Spleen (tissue), 11 donors: ENCODE measurements around the gene CETP. TPM values are rescaled to one million over a fixed set of nuclear protein-coding genes. Genes with fewer than 3 reads are reported as not detected.

ENCODE experiments used
- DNase-seq: peaks from one replicate; pipeline ENCODE4 v3.0.0-alpha.2; 2020
- H3K27ac ChIP-seq, 8 donors: fragments of 200-600 bp; sonication (generic) in 7 of 8; 1 replicate in 4 of 8; 2 replicates in 4 of 8; pipeline versions ENCODE4 v1.5.0 to v1.8.0; 2016 to 2021; ENCODE audit warnings: inconsistent platforms in 4 of 8, mild to moderate bottlenecking in 4 of 8, moderate library complexity in 1 of 8
- H3K27me3 ChIP-seq, 7 donors: fragments of 200-600 bp; sonication (generic) in 6 of 7; replicated peaks in 1 of 7; 1 replicate in 4 of 7; 2 replicates in 3 of 7; pipeline versions ENCODE4 v1.5.0 to v1.8.0; 2016 to 2021; ENCODE audit warnings: inconsistent platforms in 3 of 7, mild to moderate bottlenecking in 1 of 7
- H3K36me3 ChIP-seq, 6 donors: fragments of 200-600 bp; sonication (generic) in 5 of 6; 1 replicate in 4 of 6; 2 replicates in 2 of 6; pipeline versions ENCODE4 v1.5.0 to v1.8.0; 2016 to 2021; ENCODE audit warnings: inconsistent platforms in 2 of 6
- H3K4me1 ChIP-seq, 6 donors: fragments of 200-600 bp; sonication (generic) in 5 of 6; 1 replicate in 3 of 6; 2 replicates in 3 of 6; pipeline versions ENCODE4 v1.5.0 to v1.8.0; 2016 to 2021; ENCODE audit warnings: inconsistent platforms in 3 of 6
- H3K4me3 ChIP-seq, 8 donors: fragments of 200-600 bp; sonication (generic) in 7 of 8; 1 replicate in 4 of 8; 2 replicates in 4 of 8; pipeline versions ENCODE4 v1.5.0 to v1.8.0; 2016 to 2021; ENCODE audit warnings: inconsistent platforms in 4 of 8, mild to moderate bottlenecking in 4 of 8, moderate library complexity in 2 of 8
- H3K9me3 ChIP-seq, 8 donors: fragments of 200-600 bp; sonication (generic) in 7 of 8; 1 replicate in 4 of 8; 2 replicates in 4 of 8; pipeline versions ENCODE4 v1.5.0 to v1.8.0; 2016 to 2021; ENCODE audit warnings: inconsistent platforms in 4 of 8
- POLR2A ChIP-seq, 3 donors: fragments of 450-650 bp; IDR thresholded peaks; one replicate each; pipeline ENCODE4 v1.5.1; 2017; ENCODE audit warnings: antibody characterized with exemption in 3 of 3, mild to moderate bottlenecking in 1 of 3
- POLR2AphosphoS5 ChIP-seq, 3 donors: sonication (generic); formaldehyde crosslinking; IDR thresholded peaks; one replicate each; pipeline ENCODE4 v1.5.1; 2017; ENCODE audit warnings: antibody characterized with exemption in 3 of 3
- WGBS, 5 donors: extraction: QIAGEN DNeasy Blood & Tissue Kit in 3 of 5; methylation state at CpG; one replicate each; pipeline versions ENCODE4 v1.1.5 to v1.1.7; 2013 to 2018; 5-methylcytosine and 5-hydroxymethylcytosine counted together
- intact Hi-C: fragments of 100-400 bp; cut with DNase I; formaldehyde crosslinking; loops from one replicate; pipeline ENCODE4 v1.15.0; 2023; ENCODE audit warnings: low total_unique reads
- polyA plus RNA-seq, 3 donors: library from polyadenylated mRNA; stranded (reverse); fragments of 200-250 nt; gene quantifications; one replicate each; pipeline ENCODE4 v1.2.1, GENCODE V29; 2013
- total RNA-seq, 7 donors: library from RNA; depleted of rRNA in 3 of 7; stranded (reverse); fragments of >200 nt in 3 of 7; fragmentation: NEBNext Ultra II Directional in 4 of 7; extraction: Animal tissue kit (Norgen Biotek cat#: 25700) in 4 of 7; gene quantifications; one replicate each; pipeline versions ENCODE4 v1.1.0 to v1.2.1, GENCODE V29; 2016 to 2021
- TF ChIP-seq, protein P1 (sequence below), 11 experiments: fragments of 200-600 bp in 7 of 11; fragments of 450-650 bp in 4 of 11; sonication (generic) in 4 of 11; IDR thresholded peaks in 8 of 11; conservative IDR thresholded peaks in 3 of 11; 1 replicate in 7 of 11; 2 replicates in 4 of 11; pipeline versions ENCODE4 v1.4.0 to v1.8.0; 2016 to 2021; ENCODE audit warnings: antibody characterized with exemption in 11 of 11, inconsistent platforms in 4 of 11, mild to moderate bottlenecking in 1 of 11
- donor health status: healthy with polysubstance abuse.
- donor health status: DM: no; HTN: no; CAD: no; lungs with moderate emphysema.
- donor health status: DM: no; HTN: no; CAD: no.
- donor health status: Bipolar disorder and iron deficiency.
- donor health status: healthy.
- donor health status: DM: no; HTN: no; CAD: no.
- donor health status: DM: yes; HTN: yes; CAD: no.

The CETP gene
- total and polyA plus RNA-seq, 10 donors = 7.6 to 73.8 (median 32.0) TPM

DNA sequence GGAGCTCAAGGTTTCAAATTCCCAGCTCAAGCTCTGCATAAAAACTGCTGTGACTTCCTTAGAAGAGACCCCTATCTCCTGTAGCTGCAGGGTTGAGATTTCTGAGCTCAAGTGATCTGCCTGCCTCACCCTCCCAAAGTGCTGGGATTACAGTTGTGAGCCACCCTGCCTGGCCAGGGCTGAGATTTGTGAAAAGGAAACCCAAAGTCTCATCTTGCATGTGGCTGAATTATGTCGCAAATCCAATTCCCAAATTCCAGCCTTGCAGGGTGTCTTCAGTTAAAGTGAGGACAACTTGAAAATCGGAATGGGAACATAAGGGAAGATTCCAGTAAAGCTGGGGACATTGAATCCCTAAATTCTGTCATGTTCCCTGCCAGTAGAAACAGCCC is 14.2 kb upstream of the CETP start:
- no peak for TF ChIP-seq POLR2A (IDR thresholded peaks at IDR 0.05)
- TF ChIP-seq, protein P1, sequence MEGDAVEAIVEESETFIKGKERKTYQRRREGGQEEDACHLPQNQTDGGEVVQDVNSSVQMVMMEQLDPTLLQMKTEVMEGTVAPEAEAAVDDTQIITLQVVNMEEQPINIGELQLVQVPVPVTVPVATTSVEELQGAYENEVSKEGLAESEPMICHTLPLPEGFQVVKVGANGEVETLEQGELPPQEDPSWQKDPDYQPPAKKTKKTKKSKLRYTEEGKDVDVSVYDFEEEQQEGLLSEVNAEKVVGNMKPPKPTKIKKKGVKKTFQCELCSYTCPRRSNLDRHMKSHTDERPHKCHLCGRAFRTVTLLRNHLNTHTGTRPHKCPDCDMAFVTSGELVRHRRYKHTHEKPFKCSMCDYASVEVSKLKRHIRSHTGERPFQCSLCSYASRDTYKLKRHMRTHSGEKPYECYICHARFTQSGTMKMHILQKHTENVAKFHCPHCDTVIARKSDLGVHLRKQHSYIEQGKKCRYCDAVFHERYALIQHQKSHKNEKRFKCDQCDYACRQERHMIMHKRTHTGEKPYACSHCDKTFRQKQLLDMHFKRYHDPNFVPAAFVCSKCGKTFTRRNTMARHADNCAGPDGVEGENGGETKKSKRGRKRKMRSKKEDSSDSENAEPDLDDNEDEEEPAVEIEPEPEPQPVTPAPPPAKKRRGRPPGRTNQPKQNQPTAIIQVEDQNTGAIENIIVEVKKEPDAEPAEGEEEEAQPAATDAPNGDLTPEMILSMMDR (IDR thresholded peaks at IDR 0.05 in 8 of 11, conservative IDR thresholded peaks at IDR 0.05 in 3 of 11) = no peak
- TF ChIP-seq POLR2AphosphoS5 (IDR thresholded peaks at IDR 0.05) = no peak
- no peaks in the 10 kb centered on the region for H3K9me3 ChIP-seq
- no peak for DNase-seq
- H3K4me1 ChIP-seq = peaks cover 0 to 65% (median 36%) of the 10 kb centered on the region in 6 donors
- peaks cover 10 to 67% (median 40%) of the 10 kb centered on the region in 6 donors for H3K36me3 ChIP-seq
- no peaks in the 10 kb centered on the region for H3K27me3 ChIP-seq
- 89 to 97% (median 89%) methylated on average over 2 of the region's 2 CpGs for WGBS, 5 donors
- H3K4me3 ChIP-seq = no peak overlapping the region
- intact Hi-C loops = no loop called here
- H3K27ac ChIP-seq = peak overlapping the region in 3 of 8 donors; percentile 2 to 33 (median 21)

DNA sequence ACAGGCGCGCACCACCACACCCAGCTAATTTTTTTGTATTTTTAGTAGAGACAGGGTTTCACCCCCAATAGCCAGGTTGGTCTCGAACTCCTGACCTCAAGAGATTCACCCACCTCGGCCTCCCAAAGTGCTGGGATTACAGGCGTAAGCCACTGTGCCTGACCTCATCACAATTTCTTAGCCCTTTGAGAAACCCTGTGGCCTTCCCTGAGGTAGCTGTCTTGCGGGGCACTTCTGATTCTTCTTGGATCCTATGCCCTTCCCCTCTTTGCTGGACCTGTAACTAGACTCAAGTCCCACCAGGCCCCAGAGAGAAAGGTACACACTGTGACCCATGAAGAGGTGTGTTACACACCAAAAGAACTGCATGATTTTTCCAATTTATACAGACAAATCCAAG is 13.5 kb upstream of the CETP start:
- Histone ChIP-seq H3K4me1 (peaks cover 0 to 58% (median 34%) of the 10 kb centered on the region in 6 donors), H3K4me3 (no peak overlapping the region), H3K9me3 (no peaks in the 10 kb centered on the region), H3K36me3 (peaks cover 5 to 61% (median 34%) of the 10 kb centered on the region in 6 donors), H3K27ac (peak overlapping the region in 1 of 8 donors; percentile 6), H3K27me3 (no peaks in the 10 kb centered on the region)
- intact Hi-C loops = no loop called here
- no peak for DNase-seq
- no peak for TF ChIP-seq POLR2A (IDR thresholded peaks at IDR 0.05)
- TF ChIP-seq, protein P1 (IDR thresholded peaks at IDR 0.05 in 8 of 11, conservative IDR thresholded peaks at IDR 0.05 in 3 of 11) = no peak
- no peak for TF ChIP-seq POLR2AphosphoS5 (IDR thresholded peaks at IDR 0.05)
- 94 to 98% (median 97%) methylated on average over 6 of the region's 6 CpGs for WGBS, 5 donors

DNA sequence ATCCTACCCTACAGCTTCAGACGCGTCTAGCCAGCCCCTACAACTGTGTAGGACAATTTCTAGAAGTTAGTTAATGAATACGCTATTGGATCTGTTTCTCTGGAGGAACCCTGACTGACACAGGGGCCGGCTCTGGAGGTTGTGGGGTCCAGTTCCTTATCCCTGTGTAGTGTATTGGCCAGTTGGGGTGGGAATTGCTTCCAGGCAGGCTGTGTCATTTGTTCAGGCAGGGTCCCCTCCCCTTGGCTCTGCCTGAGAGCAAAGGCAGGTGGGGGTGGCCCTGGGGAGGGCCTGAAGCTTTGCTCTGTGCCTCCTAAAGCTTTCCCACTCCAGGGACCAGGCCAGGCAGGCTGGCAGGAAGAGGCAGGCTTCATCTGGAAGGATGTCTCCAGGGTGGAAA is 11.7 kb upstream of the CETP start:
- Histone ChIP-seq H3K27me3 (no peaks in the 10 kb centered on the region), H3K9me3 (no peaks in the 10 kb centered on the region), H3K4me1 (peaks cover 0 to 40% (median 27%) of the 10 kb centered on the region in 6 donors), H3K36me3 (peaks cover under 1 to 43% (median 16%) of the 10 kb centered on the region in 6 donors), H3K27ac (peak overlapping the region in 3 of 8 donors; percentile 18 to 69 (median 36)), H3K4me3 (no peak overlapping the region)
- WGBS, 5 donors = 81 to 97% (median 92%) methylated on average over 4 of the region's 4 CpGs
- DNase-seq = peak; percentile 58
- TF ChIP-seq, protein P1 (IDR thresholded peaks at IDR 0.05 in 8 of 11, conservative IDR thresholded peaks at IDR 0.05 in 3 of 11) = no peak
- peak; percentile 5 to 39 (median 23) for TF ChIP-seq POLR2AphosphoS5 (IDR thresholded peaks at IDR 0.05)
- intact Hi-C loops = no loop called here

DNA sequence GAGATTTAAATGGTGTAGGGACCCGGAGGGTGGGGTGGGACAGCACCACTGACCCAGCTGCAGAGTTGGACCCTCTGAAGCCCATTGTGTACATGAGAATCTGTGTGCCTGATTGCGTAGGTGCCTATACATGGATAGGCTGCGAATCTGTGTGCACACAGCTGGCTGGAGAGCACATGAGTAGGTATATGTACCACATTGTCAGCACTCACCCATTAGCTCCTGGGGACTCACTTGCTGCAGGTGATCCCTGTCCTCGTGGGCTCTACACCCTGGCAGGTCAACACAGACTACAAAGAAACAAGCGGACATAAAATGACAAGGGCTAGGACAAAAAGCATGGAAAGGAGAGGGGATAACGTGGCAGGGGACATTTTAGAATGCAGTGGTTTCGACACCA is 11.3 kb upstream of the CETP start:
- WGBS, 5 donors = 82 to 89% (median 85%) methylated on average over 7 of the region's 7 CpGs
- Histone ChIP-seq H3K9me3 (no peaks in the 10 kb centered on the region), H3K4me3 (no peak overlapping the region), H3K4me1 (peaks cover 0 to 36% (median 24%) of the 10 kb centered on the region in 6 donors), H3K27ac (peak overlapping the region in 3 of 8 donors; percentile 36 to 69 (median 49)), H3K36me3 (peaks cover 0 to 39% (median 12%) of the 10 kb centered on the region in 6 donors), H3K27me3 (no peaks in the 10 kb centered on the region)
- intact Hi-C loops = no loop called here
- no peak for TF ChIP-seq POLR2A (IDR thresholded peaks at IDR 0.05)
- TF ChIP-seq, protein P1 (IDR thresholded peaks at IDR 0.05 in 8 of 11, conservative IDR thresholded peaks at IDR 0.05 in 3 of 11) = no peak
- TF ChIP-seq POLR2AphosphoS5 (IDR thresholded peaks at IDR 0.05) = no peak
- peak; percentile 50 for DNase-seq
